Activated CD4-positive, CD25-positive, alpha-beta regulatory T cell treated with anti-CD3 and anti-CD28 coated beads, Interleukin-2, amount 50 U/mL, for 72 hours (primary cell): Measurements from ENCODE around the gene SSBP4.

ENCODE experiments used
- DNase-seq: peaks from one replicate; pipeline ENCODE4 v3.0.0; 2021

SSBP4 gene

GRCh38 chr19:18434411-18435175 is 15.4 kb downstream of the SSBP4 start:
- DNase-seq = no peak

- no peak for DNase-seq
Measured at GRCh38 chr19:18435178-18435841, 16.1 kb downstream of the SSBP4 start.

GRCh38 chr19:18435842-18436670 is 16.9 kb downstream of the SSBP4 start:
- no peak for DNase-seq

- peak; percentile 59 for DNase-seq
Measured at GRCh38 chr19:18436671-18437490, 17.7 kb downstream of the SSBP4 start.

- DNase-seq = no peak
Measured at GRCh38 chr19:18437491-18438330, 18.5 kb downstream of the SSBP4 start, which contains the start of gene ISYNA1. Gene ISYNA1 (minus strand): TSS chr19:18438133. CDS start chr19:18437979, 154 bp downstream.

- no peak for DNase-seq
Measured at GRCh38 chr19:18438331-18439024, 19.3 kb downstream of the SSBP4 start.

- DNase-seq = no peak
Measured at GRCh38 chr19:18439025-18439909, 20.1 kb downstream of the SSBP4 start.

- no peak for DNase-seq
Measured at GRCh38 chr19:18439910-18440237, 20.7 kb downstream of the SSBP4 start.

GRCh38 chr19:18440415-18440877 is 21.2 kb downstream of the SSBP4 start:
- DNase-seq = no peak

GRCh38 chr19:18440936-18441803 is 22.0 kb downstream of the SSBP4 start:
- no peak for DNase-seq

GRCh38 chr19:18441804-18442788 is 22.9 kb downstream of the SSBP4 start:
- no peak for DNase-seq

- no peak for DNase-seq
Measured at GRCh38 chr19:18442941-18443340, 23.7 kb downstream of the SSBP4 start.

GRCh38 chr19:18443406-18443805 is 24.2 kb downstream of the SSBP4 start:
- DNase-seq = no peak

GRCh38 chr19:18443831-18444230 is 24.6 kb downstream of the SSBP4 start:
- no peak for DNase-seq

GRCh38 chr19:18444513-18444912 is 25.3 kb downstream of the SSBP4 start:
- no peak for DNase-seq

GRCh38 chr19:18445262-18445948 is 26.2 kb downstream of the SSBP4 start:
- DNase-seq = no peak
